HG02973 (cell line): ENCODE measurements around the gene F2RL3.
A peak's percentile ranks its signal among the peaks of the same experiment; 100 is the strongest.

Experiments
- ATAC-seq: cut with Tn5 transposase; IDR thresholded peaks from one replicate; pipeline ENCODE4 v1.9.1; 2021; ENCODE audit warnings: moderate library complexity; ENCODE audit not compliant: unreplicated experiment

Gene F2RL3

DNA sequence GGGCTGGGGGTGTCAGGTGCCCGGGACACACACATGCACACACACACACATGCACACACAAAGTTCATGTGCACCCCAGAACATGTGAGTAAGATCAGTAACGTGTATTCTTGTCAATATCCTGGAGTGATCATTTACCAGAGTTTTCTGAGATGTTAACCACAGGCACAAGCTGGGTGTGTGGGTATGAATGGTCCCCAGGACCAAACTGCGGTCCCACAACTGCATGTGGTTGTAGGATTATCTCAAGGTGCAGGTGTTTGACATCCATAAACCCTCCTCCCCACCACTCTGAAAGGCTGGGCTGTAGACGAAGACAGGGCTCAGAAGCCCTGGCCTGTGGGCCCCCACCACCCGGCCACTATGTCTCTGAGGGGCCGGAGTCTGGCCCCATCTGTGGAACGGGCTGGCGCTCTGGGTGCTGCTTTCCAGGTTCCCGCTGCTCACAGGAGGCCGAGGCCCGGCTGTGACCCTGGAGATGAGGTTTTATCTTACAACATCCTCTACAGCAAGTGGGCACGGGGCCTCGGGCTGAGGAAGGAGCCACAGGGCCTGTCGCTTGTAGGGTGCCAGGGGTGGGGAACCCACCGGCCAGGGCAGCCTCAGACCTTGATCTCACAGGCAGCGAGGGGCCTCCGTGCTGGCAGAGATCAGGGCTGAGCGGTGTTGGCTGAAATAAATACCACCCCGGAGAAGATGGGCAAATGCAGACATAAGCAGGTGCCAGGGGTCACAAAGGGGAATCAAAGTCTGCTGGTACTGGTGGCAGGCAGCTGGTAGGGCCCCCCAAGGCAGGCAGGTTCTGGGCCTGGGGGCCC, 4.3 kb downstream of the F2RL3 start:
- ATAC-seq = no peak

DNA sequence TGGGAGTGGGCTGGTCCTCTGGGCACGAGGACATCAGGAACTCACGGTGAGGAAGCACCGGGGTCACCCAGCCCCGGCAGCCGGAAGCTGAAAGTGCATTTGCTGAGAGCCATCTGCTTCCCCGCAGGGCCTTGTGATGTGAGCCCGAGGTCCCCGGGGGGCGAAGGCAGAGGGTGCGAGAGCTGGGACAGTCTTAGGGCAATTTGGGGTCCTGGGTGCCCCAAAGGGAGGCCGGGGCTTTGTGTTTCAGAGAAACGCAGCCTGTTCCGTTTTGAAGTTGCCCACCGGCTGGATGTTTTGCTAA, 4.8 kb downstream of the F2RL3 start:
- no peak for ATAC-seq

DNA sequence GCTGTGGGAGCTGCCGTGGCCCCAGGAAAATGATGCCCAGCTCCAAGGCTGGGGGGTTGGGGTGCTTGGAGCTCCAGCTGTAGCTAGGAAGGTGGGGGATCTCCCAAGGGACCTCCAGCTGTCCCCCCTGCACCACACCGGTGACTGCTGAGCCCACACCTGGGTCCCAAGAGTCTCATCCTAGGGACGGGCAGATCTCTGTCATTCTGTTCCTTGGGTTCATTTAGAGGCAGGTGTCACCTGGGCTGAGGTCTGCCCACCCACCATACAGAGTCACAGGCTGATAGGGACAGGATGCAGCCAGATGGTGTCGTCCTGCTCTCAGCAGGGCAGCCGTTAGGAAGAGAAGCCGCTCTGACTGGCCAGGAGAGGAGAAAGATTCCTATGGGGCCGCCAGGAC, 5.3 kb downstream of the F2RL3 start:
- ATAC-seq = no peak

- no peak for ATAC-seq
These were observed 6.8 kb downstream of the F2RL3 start for GRCh38 chr19:16895467-16896145.

GRCh38 chr19:16896146-16897028, 7.6 kb downstream of the F2RL3 start:
- peak; percentile 32 for ATAC-seq

DNA sequence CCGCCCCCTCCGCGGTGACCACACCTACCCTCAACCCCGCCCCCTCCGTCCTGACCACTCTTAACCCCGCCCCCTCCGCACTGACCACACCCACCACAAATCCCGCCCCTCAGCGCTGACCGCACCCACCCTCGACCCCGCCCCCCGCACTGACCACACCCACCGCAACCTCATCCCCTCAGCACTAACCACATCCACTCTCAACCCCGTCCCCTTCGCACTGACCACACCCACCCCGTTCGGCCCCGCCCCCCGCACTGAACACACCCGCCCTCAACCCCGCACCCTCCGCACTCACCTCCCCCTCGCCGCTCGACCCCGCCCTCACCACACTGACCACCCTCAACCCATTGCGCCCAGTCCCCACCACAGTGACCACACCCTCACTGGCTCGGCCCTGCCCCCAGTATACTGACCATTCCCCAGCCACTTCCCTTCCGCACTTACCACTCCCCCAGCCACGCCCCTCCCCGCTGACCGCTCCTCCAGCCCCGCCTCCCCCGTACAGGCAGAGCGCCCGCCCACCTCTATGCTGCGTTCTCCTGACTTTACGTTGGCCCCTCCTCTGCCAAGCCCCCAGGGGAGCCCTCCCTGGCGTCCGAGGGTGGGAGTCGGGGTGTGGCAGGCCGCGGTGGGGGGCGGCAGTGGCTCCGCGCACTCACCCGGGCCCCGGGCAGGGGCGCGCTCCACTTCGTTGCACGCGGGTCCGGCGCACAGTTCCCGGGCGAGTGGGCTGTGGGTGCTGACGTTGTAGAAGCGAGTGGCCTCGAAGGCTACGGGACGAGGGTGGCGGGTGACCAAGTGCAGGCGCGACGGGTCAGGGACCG, 8.4 kb downstream of the F2RL3 start:
- peak; percentile 34 for ATAC-seq

GRCh38 chr19:16897856-16898161, 9.0 kb downstream of the F2RL3 start:
- ATAC-seq = no peak

DNA sequence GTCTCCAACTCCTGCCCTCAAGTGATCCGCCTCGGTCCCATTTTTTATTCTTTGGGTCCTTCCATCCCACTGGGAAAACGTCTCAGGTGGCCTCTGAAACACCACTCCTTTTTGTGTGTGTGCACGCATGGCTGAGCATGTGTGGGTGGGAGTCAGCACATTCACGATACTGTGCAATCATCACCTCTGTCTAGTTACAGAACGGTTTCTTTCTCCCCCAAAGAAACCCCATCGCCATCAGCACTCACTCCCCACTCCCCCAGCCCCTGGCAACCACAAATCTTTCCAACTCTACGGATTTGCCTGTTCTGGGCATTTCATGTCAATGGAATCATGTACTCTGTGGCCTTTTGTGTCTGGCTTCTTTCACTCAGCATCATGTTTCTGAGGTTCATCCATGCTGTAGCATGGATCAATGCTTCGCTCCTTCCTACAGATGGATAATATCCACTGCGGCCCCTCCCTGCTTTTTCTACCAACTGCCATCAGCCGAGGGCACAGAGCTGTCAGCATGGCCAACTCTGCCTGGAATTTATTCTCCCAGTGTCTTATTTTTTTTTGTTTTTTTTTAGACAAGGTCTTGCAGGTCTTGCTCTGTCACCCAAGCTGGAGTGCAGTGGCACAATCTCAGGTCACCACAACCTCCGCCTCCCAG, 9.7 kb downstream of the F2RL3 start:
- ATAC-seq = no peak

- ATAC-seq = no peak
These were observed 10.8 kb downstream of the F2RL3 start for GRCh38 chr19:16899566-16900075.

GRCh38 chr19:16901491-16902175, 12.8 kb downstream of the F2RL3 start:
- ATAC-seq = no peak

GRCh38 chr19:16902545-16902944, 13.7 kb downstream of the F2RL3 start:
- no peak for ATAC-seq

DNA sequence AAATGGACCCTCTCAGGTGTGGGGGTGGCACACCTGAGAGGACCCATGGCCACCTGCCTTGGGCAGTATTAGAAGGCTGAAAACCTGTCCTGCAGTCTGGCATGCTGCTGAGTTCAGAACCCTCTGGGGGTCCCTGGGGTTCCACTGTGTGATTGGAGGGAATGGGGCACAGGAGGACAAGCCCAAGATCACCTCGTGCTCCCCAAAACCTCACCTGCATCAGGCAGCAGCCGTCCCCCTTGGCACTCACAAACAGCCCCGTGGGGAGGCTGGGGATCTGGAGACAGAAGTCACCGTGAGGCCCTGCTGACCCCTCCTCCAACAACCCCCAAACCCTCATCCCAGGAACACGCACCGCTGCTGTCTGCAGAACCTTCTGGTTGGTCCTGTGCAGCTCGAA, 14.5 kb downstream of the F2RL3 start:
- no peak for ATAC-seq

GRCh38 chr19:16904599-16904998, 15.8 kb downstream of the F2RL3 start:
- ATAC-seq = no peak

GRCh38 chr19:16908759-16909158, 20.0 kb downstream of the F2RL3 start:
- no peak for ATAC-seq

- no peak for ATAC-seq
These were observed 22.2 kb downstream of the F2RL3 start for GRCh38 chr19:16911046-16911445.

DNA sequence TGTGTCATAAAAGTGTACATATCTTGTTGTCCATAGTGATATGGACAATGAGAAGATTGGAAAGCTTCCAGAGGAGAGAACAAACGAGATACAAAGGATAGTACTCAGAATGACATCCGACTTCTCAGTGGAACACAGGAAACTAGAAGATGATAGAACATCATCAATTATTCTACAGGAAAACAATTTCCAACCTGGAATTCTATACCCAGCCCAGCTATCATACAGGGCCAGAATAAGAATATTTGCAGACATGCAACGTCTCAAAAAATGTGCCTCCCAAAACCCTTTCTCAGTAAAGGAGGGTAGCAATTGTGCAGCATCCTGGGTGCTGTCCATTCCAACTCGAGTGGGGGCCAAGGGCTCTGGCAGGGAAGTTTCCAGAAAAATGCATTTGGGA, 24.0 kb downstream of the F2RL3 start:
- ATAC-seq = no peak

- ATAC-seq = no peak
These were observed 25.6 kb downstream of the F2RL3 start for GRCh38 chr19:16914421-16914820.

GRCh38 chr19:16915135-16915534, 26.3 kb downstream of the F2RL3 start:
- no peak for ATAC-seq

DNA sequence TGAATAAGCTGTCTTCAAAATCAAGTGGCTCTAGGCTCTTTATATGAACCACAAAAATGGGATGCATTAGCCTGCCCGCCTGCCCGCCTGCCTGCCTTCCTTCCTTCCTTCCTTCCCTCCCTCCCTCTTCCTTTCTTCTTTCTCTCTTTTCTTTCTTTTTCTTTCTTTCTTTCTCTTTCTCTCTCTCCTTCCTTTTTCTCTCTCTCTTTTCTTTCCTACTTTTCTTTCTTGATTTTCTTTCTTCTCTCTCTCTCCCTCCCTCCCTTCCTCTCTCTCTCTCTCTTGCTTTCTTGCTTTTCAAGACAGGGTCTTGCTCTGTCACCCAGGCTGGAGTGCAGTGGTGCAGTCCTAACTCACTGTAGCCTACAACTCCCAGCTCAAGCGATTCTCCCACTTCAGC, 26.9 kb downstream of the F2RL3 start:
- no peak for ATAC-seq

- no peak for ATAC-seq
These were observed 28.6 kb downstream of the F2RL3 start for GRCh38 chr19:16917401-16917800.
